Suprapubic skin (tissue), 4 donors: Measurements from ENCODE around the gene SDCBP2.

Experiments used
- CTCF ChIP-seq, 2 donors: fragments of 200-600 bp in 1 of 2; fragments of 450-650 bp in 1 of 2; sonication (generic) in 1 of 2; IDR thresholded peaks; one replicate each; pipeline ENCODE4 v1.5.1; 2016 to 2019; ENCODE audit warnings: antibody characterized with exemption in 2 of 2, mild to moderate bottlenecking in 1 of 2, moderate library complexity in 1 of 2
- EP300 ChIP-seq: sonication (generic); formaldehyde crosslinking; IDR thresholded peaks from one replicate; pipeline ENCODE4 v1.6.1; 2017; ENCODE audit warnings: antibody characterized with exemption
- POLR2A ChIP-seq, 2 donors: fragments of 450-650 bp; IDR thresholded peaks; one replicate each; pipeline ENCODE4 v1.6.1; 2017; ENCODE audit warnings: antibody characterized with exemption in 2 of 2, mild to moderate bottlenecking in 2 of 2, moderate library complexity in 2 of 2
- POLR2AphosphoS5 ChIP-seq, 3 donors: sonication (generic); formaldehyde crosslinking; IDR thresholded peaks; one replicate each; pipeline ENCODE4 v1.6.1; 2017; ENCODE audit warnings: antibody characterized with exemption in 3 of 3

DNA sequence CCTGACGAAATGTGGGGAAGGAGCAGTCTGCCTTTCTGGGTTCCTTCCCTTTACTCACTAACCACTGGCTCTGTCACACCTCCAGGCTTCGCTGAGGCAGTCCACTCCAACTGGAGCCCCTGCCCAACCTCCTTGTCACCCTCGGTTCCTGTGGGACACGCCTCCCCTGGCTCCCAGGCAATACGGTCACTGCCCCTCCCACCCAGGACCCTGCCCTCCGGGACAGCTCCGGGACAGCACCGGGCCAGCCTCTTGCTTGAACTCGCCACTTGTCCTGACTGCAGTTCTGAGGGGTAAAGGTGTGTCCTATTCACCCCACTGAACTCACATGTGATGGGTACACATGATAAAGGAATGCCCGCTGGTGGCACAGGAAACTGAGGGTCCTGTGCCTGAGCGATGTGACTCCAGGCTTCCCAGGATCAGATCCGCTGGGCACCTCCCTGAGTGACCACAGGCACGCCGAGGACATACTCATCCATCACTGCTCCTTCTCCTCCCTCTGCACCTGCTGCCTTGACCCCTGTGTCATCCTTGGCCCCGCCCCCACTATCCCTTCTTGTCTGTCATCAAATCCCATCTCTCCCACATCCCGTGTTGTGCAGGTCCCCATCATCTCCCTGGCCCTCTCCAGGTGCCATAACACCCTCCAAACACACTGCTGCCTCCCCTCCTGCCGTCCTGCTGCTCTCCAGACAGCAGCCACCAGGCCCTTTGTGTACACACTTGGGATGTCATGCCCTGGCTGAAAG is 7.9 kb downstream of the SDCBP2 start:
- no peak for TF ChIP-seq CTCF (IDR thresholded peaks at IDR 0.05)
- no peak for TF ChIP-seq POLR2A (IDR thresholded peaks at IDR 0.05)
- no peak for TF ChIP-seq POLR2AphosphoS5 (IDR thresholded peaks at IDR 0.05)
- no peak for TF ChIP-seq EP300
